Measurements from ENCODE around the gene RBM34.
"Not testable (repeated sequence)": the region's sequence is repeated elsewhere in the genome, so short reads cannot be mapped to it uniquely, and the experiment has no call there.

The RBM34 gene

GRCh38 chr1:235091319-235092044 is 69.6 kb downstream of the RBM34 start:
- not testable (repeated sequence) for DNase-seq (ENCODE audit: low read depth in 2 of 2)

GRCh38 chr1:235090406-235091069 is 70.5 kb downstream of the RBM34 start:
- DNase-seq (ENCODE audit: low read depth in 2 of 2), result no peak

DNA sequence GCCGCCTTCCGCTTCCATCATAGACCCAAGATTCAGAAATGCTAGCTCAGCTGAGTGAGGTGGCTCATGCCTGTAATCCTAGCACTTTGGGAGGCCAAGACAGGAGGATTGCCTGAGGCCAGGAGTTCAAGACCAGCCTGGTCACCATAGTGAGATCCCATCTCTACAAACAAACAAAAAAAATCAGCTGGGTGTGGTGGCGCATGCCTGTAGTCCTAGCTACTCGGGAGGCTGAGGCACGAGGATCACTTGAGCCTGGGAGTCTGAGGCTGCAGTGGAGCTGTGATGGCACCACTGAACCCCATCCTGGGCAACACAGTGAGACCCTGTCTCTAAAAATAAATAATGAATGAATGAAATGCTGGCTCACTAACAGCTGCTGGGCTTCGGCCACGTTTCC is 72.1 kb downstream of the RBM34 start:
- DNase-seq (ENCODE audit: low read depth in 2 of 2), result no peak

GRCh38 chr1:235088430-235088829 is 72.6 kb downstream of the RBM34 start:
- DNase-seq (ENCODE audit: low read depth in 2 of 2), result no peak

DNA sequence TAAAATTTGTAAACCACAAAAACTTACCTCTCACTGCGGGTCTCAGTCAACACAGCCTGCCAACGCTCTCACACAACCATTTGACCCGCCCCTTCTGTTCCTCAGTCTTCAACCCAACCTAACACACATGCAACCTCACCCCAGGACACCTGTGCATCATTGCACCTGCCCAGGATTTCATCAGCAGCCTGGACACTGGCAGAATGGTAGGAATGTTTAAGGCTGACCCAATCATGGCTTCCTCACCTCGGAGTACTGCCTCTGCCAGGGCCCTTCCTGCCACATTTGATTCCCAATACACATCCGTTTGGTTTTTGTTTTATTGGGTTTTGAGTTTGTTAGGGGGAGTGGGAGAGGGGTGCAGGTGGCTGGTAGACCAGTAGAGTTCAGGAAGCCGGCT is 73.1 kb downstream of the RBM34 start:
- DNase-seq (ENCODE audit: low read depth in 2 of 2), result no peak

- not testable (repeated sequence) for DNase-seq (ENCODE audit: low read depth in 2 of 2)
Observed at GRCh38 chr1:235085411-235086117, 75.5 kb downstream of the RBM34 start.

Data from fibroblast of skin of left biceps (primary cell).